Activated CD4-positive, alpha-beta T cell treated with anti-CD3 and anti-CD28 coated beads, Interleukin-2, amount 10 ng/mL, durations not matched to agents 24 days and 14 days (primary cell): ENCODE results near the gene SPANXN2. TPM values are rescaled to one million over a fixed set of nuclear protein-coding genes. Genes with fewer than 3 reads are reported as not detected.

Source experiments
- total RNA-seq: library from RNA; stranded (reverse); gene quantifications from 2 replicates; pipeline ENCODE4 v1.2.3, GENCODE V29; 2022

Gene SPANXN2
- total RNA-seq, 1 donor from 2014 or later = not detected

Other genes with a start within 250 kb of the SPANXN2 start
- gene SPANXN3, start 203.3 kb downstream of the SPANXN2 start, total RNA-seq = not detected in 2 replicates
- gene SLITRK4, start 84.7 kb downstream of the SPANXN2 start, total RNA-seq = not detected in 2 replicates
- not detected in 2 replicates for gene UBE2NL, start 163.3 kb upstream of the SPANXN2 start, total RNA-seq